ENCODE measurements around the gene TTLL5.
A peak's percentile ranks its signal among the peaks of the same experiment; 100 is the strongest.

Gene TTLL5

GRCh38 chr14:75866970-75867369 lies 205.9 kb downstream of the TTLL5 start:
- DNase-seq (ENCODE audit: low spot score), result no peak

- DNase-seq (ENCODE audit: low spot score), result no peak
Measured at GRCh38 chr14:75871181-75871880, 210.3 kb downstream of the TTLL5 start.

- no peak for DNase-seq (ENCODE audit: low spot score)
Measured at GRCh38 chr14:75875958-75876357, 214.9 kb downstream of the TTLL5 start.

DNA sequence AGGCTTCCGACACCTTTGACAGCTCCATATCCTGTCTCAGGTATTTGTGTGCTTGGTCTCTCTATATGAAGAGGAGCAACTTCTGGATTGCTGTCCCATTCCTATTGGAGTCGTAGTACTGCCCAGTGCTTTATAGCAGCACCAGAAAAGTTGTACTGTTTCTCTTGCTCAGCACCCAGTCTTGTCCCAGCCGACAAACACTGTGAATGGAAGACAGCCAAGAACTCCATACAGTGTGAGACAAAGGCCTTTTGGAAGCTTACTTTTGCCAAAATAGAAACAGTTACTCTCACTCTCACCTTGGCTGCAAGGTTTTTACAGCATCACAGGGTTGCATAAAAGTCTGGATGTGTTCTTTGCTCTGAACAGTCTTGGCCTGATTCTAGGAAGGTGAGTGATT lies 215.5 kb downstream of the TTLL5 start:
- DNase-seq (ENCODE audit: low spot score), result no peak

GRCh38 chr14:75877292-75877691 lies 216.2 kb downstream of the TTLL5 start:
- DNase-seq (ENCODE audit: low spot score), result peak; percentile 53

DNA sequence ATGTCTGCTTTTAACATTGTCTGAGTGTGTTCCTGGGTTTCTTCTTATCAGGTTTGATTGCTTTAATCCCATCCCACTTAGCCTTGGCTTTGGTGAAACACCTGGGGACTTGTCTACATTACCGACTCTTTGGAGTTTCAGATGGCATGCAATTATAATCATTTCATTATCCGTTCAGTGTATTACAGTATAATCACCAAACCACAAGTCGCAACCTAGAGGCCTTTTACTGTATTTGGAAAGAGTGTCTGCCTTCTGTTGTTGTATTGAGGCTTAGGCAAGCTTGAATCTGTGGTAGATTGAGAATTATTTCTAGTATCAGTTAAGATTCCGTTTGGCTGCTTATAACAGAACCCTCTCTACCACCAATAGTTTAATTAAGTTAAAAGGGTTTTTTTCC lies 216.8 kb downstream of the TTLL5 start:
- no peak for DNase-seq (ENCODE audit: low spot score)

- DNase-seq (ENCODE audit: low spot score), result peak; percentile 28
Measured at GRCh38 chr14:75879031-75879430, 218.0 kb downstream of the TTLL5 start.

DNA sequence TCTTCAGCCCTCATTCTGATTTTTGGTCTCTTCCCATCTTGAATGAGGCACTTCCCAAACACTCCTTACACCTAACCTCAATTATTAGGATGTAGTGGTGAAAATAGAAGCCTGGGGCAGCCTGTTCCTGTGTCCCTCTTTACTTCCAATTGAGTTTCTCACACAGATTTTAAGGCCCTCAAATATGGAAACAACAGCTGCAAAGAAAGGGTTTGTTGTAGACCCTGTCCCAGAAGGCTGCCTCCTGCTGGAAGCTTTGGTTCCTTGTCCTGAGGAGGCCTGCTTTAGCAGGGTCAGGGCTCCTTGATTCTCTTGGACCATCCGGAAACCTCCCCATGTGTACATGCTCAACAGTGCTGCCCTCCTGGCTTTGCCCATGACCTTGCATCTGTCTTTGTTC lies 219.5 kb downstream of the TTLL5 start:
- no peak for DNase-seq (ENCODE audit: low spot score)

DNA sequence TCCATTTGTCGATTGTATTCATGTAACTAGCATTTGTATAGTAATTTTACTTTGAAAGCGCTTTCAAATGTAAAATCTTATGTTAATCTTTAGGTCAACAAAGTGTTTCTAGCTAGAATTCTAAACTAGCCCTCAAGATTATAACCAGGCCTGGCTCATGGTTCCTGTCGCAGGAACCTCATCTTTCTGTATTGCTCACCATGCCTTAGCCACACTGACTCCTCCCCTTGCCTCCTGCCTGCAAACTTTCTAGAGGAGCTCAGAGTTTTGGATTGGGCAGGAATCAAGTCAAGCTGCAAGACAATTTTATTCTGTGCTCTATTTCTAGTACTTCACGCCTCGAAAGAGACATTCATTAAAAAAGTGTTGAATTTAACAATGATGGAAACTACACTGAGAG lies 220.9 kb downstream of the TTLL5 start:
- no peak for DNase-seq (ENCODE audit: low spot score)

GRCh38 chr14:75884198-75884611 lies 223.2 kb downstream of the TTLL5 start:
- peak; percentile 75 for DNase-seq (ENCODE audit: low spot score)

GRCh38 chr14:75885829-75886228 lies 224.8 kb downstream of the TTLL5 start:
- DNase-seq (ENCODE audit: low spot score), result peak; percentile 71

- DNase-seq (ENCODE audit: low spot score), result peak; percentile 34
Measured at GRCh38 chr14:75886636-75887348, 225.7 kb downstream of the TTLL5 start.

DNA sequence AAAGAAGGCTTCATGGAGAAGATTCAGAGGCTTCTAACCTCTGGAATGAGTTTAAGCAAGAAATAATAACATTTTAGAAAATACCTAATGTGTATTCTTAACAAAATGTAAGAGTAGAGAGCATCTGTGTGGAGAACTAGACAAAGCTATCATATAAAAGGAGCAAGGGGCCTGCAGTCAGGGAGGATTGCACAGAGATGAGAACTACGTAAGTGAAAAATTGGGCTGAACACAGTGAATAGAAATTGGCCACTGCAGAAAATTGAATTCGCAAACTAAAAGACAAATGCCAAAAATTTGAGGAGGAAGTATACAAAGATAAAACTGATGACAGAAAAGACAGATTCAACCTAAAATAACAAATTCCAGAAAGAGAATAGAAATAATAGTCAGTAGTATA lies 227.9 kb downstream of the TTLL5 start:
- no peak for DNase-seq (ENCODE audit: low spot score)

DNA sequence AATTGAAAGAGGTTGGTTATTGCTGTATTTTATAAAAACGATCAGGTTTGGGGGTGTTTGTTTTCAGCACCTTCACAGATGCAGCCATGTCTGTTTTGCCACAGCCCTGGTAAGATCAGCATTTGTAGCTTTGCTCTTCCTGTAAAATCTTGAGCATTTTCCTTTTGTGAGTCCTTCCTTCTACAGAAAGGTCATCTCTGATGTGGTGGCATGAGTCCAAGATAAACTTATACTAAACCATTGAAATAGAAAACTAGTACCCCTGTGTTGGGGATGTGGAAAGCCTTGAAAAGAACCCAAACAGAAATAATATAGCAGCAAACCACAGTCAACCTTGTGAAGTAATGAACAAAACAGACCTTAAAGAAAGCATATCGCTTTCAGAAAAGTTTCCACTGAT lies 235.3 kb downstream of the TTLL5 start:
- DNase-seq (ENCODE audit: low spot score), result no peak

- DNase-seq (ENCODE audit: low spot score), result no peak
Measured at GRCh38 chr14:75904311-75904710, 243.3 kb downstream of the TTLL5 start.

DNA sequence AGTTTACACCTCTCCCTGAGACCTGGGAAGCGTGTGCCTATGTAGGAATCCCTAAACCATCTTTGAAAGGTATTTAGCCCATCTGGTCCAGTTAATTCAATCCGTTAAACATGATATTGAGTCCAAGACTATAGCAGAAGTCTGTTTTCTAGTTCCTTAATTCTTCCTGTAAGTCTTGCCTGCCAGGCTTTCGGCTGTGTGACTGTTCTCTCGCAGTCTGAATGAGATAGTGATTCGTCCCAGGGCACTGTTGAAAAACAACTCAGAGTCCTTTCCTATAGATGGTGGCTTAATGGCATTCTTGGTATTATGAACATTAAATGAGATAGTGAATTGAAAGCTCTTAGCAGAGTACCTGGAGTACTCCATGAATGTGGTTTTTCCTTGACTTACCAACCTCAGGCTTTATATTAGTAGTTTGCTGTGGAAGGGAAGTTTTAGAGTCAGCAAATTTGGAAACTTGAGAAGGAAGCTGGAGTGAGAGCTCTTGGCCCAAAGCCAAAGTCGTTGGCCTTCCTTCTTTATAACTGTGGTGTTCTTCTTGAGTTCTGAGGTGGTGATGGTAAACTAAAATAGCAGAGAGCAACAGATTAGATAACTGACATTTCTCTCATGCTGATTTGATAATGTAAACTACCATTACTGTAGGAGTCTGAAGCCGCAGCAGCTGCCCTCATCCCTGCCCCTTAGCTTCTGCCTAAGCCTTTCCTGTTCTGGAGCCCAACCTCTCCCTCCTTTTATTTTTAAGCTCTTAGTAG lies 244.3 kb downstream of the TTLL5 start:
- no peak for DNase-seq (ENCODE audit: low spot score)

GRCh38 chr14:75906228-75906627 lies 245.2 kb downstream of the TTLL5 start:
- DNase-seq (ENCODE audit: low spot score), result no peak

DNA sequence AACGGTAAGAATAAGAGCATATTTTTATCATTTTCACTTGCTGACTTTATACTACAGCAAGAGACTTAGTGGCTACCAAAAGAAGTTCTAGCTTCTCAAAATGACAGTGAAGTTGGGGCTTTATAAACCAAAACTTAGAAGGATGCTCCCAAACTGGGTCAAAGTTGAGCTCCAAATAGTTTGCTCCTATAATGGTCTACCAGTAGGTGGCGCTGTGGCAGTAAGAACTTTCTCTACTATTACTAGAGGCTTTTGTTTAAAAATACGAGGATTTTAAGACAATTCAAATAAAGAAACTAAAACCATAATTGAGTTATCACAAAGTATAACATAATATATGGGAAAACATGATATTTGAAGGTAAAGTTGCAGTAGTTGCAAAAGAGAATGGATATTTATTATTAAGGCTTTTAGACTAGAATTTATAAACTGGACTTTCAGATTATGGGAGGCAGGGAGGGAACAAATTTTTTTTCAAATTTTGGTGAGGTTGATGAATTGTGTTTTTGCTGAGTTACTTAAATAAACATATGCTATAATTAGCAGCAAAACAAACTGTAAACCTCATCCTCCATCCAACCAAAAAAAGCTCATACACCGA lies 245.7 kb downstream of the TTLL5 start:
- peak; percentile 78 for DNase-seq (ENCODE audit: low spot score)

GRCh38 chr14:75907756-75908359 lies 246.8 kb downstream of the TTLL5 start:
- no peak for DNase-seq (ENCODE audit: low spot score)

DNA sequence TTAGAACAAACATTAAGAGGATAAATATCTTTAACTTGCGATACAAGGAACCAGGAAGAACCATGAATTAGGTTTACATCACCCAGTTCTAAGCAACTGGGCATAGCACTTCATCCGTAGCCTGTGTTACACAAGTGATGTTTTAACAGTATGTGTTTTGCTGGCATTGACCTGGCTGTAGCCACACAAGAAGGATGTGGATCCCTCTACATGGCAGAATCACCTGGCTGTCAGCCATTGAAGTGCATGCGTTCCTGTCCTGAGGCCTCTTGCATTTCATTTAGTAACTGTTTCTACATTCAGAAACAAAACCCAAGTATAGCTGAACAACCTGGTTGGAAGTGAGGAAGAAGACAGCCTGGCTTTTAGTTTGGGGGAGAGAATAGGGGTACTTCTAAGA lies 248.6 kb downstream of the TTLL5 start:
- DNase-seq (ENCODE audit: low spot score), result no peak

DNA sequence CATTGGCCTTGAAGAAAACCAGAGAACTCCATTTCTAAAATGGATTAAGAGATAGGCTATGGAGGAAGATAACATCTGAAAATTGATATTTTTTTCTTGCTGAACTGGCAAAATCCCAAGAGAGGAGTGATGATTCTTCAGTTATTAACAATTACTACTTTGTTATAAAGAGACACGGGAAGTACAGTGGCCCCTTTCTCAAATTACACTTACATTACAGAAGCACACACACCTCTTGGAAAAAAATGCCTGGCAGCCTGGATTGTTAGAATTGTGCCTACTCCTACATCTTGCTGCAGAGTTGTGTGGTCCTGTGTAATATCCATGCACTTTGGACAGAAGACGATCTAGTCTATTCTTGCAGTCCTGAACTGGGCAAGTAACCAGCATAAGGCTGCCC lies 249.0 kb downstream of the TTLL5 start:
- DNase-seq (ENCODE audit: low spot score), result no peak

DNA sequence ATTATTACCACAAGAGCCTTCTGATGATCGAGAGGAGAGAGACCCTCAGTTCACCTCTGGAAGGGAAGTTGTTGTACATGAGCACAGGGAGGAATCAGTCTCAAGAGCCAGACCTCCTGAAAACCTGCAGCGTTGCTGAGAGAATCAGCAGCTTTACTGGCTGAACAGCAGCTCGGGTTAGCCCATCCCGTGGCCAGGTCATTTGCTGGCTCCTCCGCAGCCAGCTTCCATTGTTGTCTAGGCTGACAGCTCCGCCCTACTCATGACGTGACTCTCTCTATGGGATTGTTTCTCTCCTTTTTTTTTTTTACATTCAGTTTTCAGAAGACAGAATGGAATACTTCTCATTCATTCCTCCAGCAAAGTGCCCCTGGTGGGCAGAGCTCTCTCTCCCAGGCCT lies 250.8 kb downstream of the TTLL5 start:
- no peak for DNase-seq (ENCODE audit: low spot score)

Data from AG08395 (cell line).